ENCODE results near the gene STIM1.
"Not testable (repeated sequence)": the region's sequence is repeated elsewhere in the genome, so short reads cannot be mapped to it uniquely, and the experiment has no call there.

STIM1 gene

DNA sequence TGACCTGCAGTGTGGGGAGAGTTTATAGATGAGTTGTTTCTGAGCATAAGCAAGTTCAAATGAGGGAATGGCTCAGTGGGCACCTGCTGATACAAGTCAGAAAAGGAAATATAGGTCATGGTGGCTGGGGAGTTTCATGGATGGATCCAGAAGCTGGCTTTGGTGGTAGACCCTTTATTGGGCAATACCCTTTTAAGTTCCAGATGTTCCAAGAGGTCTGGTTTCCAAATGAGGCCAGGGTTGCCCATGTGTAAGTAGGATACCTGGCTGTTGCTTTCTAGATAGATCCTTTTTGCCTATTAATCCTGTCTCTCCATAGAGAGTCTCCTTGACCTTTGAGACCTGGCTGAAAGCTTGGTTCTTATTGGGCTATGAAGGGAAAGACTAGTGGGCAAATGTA is 2.2 kb downstream of the STIM1 start:
- peaks cover 23% of the 10 kb centered on the region for H3K4me1 ChIP-seq (ENCODE audit: insufficient read depth, low read length)
- H3K4me3 ChIP-seq (ENCODE audit: low read length), result no peak overlapping the region
- no peaks in the 10 kb centered on the region for H3K9me3 ChIP-seq (ENCODE audit: insufficient read depth, low read depth, low read length)
- no peak overlapping the region for H3K9ac ChIP-seq (ENCODE audit: low read depth, low read length)
- H3K36me3 ChIP-seq (ENCODE audit: insufficient read depth, low read depth, low read length), result no peaks in the 10 kb centered on the region
- no peak overlapping the region for H3K27ac ChIP-seq (ENCODE audit: low read length)
- peaks cover 21% of the 10 kb centered on the region for H3K27me3 ChIP-seq (ENCODE audit: insufficient read depth, low read length)

DNA sequence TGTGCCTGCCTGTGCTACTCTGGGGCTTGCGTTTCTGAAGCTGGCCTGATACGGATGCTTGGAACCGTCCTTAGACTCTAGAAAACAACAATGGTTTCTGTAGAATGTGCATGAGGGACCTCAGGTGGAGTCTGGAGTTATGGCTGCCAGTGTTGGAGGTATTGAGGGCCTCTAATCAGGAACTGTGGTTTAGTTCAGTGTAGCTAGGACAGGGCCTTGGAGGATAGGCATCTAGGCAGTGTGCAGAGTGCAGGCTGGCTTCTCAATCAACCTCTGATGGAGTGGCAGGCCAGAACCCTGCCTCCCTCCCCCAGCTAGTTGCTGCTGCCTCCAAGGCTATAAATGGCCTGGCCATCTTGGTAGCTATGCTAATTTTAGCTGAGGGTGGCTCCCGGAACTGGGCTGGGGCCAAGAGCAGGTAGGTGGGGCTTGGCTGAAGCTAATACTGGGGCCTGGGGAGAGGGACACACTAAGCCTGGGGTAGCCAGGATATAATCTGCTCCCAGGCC is 4.0 kb downstream of the STIM1 start:
- peaks cover 21% of the 10 kb centered on the region for H3K27me3 ChIP-seq (ENCODE audit: insufficient read depth, low read length)
- H3K27ac ChIP-seq (ENCODE audit: low read length), result no peak overlapping the region
- H3K9ac ChIP-seq (ENCODE audit: low read depth, low read length), result no peak overlapping the region
- H3K4me1 ChIP-seq (ENCODE audit: insufficient read depth, low read length), result peaks cover 21% of the 10 kb centered on the region
- no peak overlapping the region for H3K4me3 ChIP-seq (ENCODE audit: low read length)
- H3K36me3 ChIP-seq (ENCODE audit: insufficient read depth, low read depth, low read length), result no peaks in the 10 kb centered on the region
- H3K9me3 ChIP-seq (ENCODE audit: insufficient read depth, low read depth, low read length), result no peaks in the 10 kb centered on the region

DNA sequence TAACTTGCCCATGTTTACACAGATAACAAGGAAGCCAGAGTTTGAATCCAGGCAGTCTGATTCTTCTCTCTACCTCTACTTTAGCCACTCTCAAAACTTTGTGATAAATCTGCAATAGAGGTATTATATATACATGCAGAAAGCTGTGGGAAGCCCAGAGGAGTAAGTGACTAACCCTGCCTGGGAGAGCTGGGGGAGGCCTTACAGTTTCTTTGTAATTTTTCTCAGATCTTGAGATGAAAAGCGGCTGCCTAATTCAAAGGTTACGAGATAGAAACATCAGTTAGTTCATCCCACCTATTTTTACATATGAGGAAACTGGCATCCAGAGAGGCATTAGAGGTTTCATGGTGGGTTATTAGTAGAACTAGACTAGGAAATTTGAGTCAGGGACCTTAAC is 4.9 kb downstream of the STIM1 start:
- Histone ChIP-seq H3K27ac (ENCODE audit: low read length) (no peak overlapping the region), H3K9me3 (ENCODE audit: insufficient read depth, low read depth, low read length) (no peaks in the 10 kb centered on the region), H3K36me3 (ENCODE audit: insufficient read depth, low read depth, low read length) (no peaks in the 10 kb centered on the region), H3K4me3 (ENCODE audit: low read length) (no peak overlapping the region), H3K9ac (ENCODE audit: low read depth, low read length) (no peak overlapping the region), H3K27me3 (ENCODE audit: insufficient read depth, low read length) (peaks cover 21% of the 10 kb centered on the region), H3K4me1 (ENCODE audit: insufficient read depth, low read length) (peaks cover 18% of the 10 kb centered on the region)

DNA sequence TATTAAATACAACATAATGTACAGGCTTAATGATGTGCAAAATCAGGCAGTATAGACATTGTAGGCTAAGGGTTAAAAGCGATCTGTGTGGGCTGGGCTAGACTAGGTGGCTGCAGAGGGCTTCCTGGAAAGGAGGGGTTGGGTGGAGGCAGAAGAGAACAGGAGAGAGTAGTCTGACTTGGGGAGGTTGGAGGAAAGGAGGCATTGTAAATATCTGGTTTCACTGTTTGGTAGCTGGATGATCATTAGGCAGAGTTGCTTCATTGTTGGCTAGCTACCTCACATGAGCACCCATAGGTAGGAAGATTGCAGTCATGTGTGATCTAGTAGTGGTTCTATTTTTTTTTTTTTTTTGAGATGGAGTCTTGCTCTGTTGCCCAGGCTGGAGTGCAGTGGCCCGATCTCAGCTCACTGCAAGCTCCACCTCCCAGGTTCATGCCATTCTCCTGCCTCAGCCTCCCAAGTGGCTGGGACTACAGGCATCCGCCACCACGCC is 5.5 kb downstream of the STIM1 start:
- H3K27me3 ChIP-seq (ENCODE audit: insufficient read depth, low read length), result peaks cover 19% of the 10 kb centered on the region
- H3K4me1 ChIP-seq (ENCODE audit: insufficient read depth, low read length), result peaks cover 18% of the 10 kb centered on the region
- not testable (repeated sequence) for H3K4me3 ChIP-seq (ENCODE audit: low read length); H3K9ac ChIP-seq (ENCODE audit: low read depth, low read length); H3K36me3 ChIP-seq (ENCODE audit: insufficient read depth, low read depth, low read length); H3K27ac ChIP-seq (ENCODE audit: low read length); H3K9me3 ChIP-seq (ENCODE audit: insufficient read depth, low read depth, low read length)

DNA sequence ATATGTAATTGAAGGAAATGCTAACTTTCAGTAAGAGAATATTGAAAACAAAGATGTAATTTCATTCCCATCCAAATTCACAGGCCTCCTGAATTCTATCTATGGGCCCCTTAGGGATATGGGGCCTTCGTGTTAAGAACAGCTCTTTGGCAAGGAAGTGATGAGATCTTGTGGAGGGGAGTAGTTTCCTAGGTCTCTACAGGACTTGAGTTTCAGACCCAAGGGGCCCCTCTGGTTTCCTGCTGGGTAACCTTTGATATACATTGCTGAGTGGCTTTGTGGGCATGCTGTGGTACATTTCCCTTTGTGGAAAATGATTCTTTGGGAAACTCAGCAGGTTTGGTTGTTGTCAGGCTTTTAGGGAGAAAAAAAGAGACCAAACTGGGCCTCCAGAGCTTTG is 6.2 kb downstream of the STIM1 start:
- Histone ChIP-seq H3K9ac (ENCODE audit: low read depth, low read length) (no peak overlapping the region), H3K27ac (ENCODE audit: low read length) (no peak overlapping the region), H3K36me3 (ENCODE audit: insufficient read depth, low read depth, low read length) (no peaks in the 10 kb centered on the region), H3K4me1 (ENCODE audit: insufficient read depth, low read length) (peaks cover 13% of the 10 kb centered on the region), H3K9me3 (ENCODE audit: insufficient read depth, low read depth, low read length) (no peaks in the 10 kb centered on the region), H3K27me3 (ENCODE audit: insufficient read depth, low read length) (peaks cover 11% of the 10 kb centered on the region), H3K4me3 (ENCODE audit: low read length) (no peak overlapping the region)

DNA sequence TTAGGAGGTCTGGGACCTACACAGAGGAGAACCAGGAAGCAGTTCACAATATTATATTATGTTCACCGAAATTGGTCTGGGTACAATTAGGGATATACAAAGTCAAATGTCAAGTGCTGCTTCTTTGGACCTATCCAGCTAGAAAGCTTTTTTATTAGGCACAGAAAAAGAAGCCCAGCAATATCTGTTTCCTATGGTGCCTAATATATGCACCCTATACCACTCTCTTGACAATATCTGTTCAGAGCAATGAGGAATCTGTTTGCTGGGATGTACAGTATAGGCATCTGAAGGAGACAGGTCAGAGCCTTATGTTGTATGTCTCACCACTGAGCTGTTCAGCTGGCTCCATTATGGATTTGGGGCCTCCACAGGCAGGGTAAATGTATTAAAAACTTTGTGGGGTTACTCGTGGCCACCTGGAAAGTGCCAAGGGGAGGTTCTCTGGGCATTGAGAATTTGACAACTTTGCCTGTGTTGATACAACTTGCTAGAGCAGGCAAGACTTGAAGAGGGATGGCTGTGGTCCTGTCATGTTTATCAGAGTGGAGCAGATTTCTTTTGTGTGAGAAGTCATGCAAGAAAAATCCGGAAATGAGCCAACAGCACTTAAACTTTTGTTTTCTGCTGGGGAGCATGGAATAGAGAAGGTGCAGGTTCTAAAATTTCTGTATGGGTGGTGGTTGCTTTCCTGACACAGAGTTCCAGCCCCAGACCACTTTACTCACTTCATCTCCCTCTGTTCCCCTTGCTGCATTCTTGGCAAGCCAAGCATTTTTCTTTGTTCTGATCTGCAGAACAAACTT is 10.1 kb downstream of the STIM1 start:
- Histone ChIP-seq H3K4me1 (ENCODE audit: insufficient read depth, low read length) (peaks cover 6% of the 10 kb centered on the region), H3K9ac (ENCODE audit: low read depth, low read length) (no peak overlapping the region), H3K36me3 (ENCODE audit: insufficient read depth, low read depth, low read length) (no peaks in the 10 kb centered on the region), H3K27ac (ENCODE audit: low read length) (no peak overlapping the region), H3K9me3 (ENCODE audit: insufficient read depth, low read depth, low read length) (no peaks in the 10 kb centered on the region), H3K4me3 (ENCODE audit: low read length) (no peak overlapping the region), H3K27me3 (ENCODE audit: insufficient read depth, low read length) (no peaks in the 10 kb centered on the region)

DNA sequence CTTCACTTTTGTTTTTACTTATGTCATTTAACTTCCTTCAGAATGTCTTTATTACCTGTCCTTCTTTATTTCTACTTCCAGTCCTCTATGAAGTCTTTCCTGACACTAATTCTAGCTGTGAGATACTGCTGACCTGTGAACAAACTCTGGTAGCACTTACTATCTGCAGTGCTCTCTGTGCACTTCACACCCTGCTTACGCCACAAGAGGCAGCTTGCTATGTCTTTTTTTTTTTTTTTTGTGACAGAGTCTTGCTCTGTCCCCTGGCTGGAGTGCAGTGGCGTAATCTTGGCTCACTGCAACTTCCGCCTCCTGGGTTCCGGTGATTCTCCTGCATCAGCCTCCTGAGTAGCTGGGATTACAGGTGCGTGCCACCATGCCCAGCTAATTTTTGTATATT is 10.7 kb downstream of the STIM1 start:
- H3K9me3 ChIP-seq (ENCODE audit: insufficient read depth, low read depth, low read length), result no peaks in the 10 kb centered on the region
- no peak overlapping the region for H3K4me3 ChIP-seq (ENCODE audit: low read length)
- no peak overlapping the region for H3K27ac ChIP-seq (ENCODE audit: low read length)
- peaks cover 6% of the 10 kb centered on the region for H3K4me1 ChIP-seq (ENCODE audit: insufficient read depth, low read length)
- no peak overlapping the region for H3K9ac ChIP-seq (ENCODE audit: low read depth, low read length)
- H3K27me3 ChIP-seq (ENCODE audit: insufficient read depth, low read length), result no peaks in the 10 kb centered on the region
- no peaks in the 10 kb centered on the region for H3K36me3 ChIP-seq (ENCODE audit: insufficient read depth, low read depth, low read length)

DNA sequence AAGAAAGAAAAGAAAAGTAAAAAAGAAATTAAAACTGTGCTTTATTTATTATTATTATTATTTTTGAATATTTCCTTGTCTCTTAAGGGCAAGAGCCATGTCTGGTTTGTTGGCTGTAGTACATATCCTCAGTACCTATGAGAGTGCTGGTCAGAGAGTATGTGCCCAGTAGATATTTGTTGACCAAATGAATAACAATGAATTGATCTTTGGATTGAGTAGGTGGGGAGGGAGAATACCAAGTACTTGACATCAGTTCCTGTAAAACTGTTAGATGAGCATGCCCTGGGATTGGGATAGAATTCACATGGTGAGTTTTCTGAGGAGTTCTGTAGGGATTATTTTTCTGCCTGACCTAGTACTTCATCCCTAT is 11.4 kb downstream of the STIM1 start:
- Histone ChIP-seq H3K4me1 (ENCODE audit: insufficient read depth, low read length) (peaks cover 5% of the 10 kb centered on the region), H3K9ac (ENCODE audit: low read depth, low read length) (no peak overlapping the region), H3K27ac (ENCODE audit: low read length) (no peak overlapping the region)

DNA sequence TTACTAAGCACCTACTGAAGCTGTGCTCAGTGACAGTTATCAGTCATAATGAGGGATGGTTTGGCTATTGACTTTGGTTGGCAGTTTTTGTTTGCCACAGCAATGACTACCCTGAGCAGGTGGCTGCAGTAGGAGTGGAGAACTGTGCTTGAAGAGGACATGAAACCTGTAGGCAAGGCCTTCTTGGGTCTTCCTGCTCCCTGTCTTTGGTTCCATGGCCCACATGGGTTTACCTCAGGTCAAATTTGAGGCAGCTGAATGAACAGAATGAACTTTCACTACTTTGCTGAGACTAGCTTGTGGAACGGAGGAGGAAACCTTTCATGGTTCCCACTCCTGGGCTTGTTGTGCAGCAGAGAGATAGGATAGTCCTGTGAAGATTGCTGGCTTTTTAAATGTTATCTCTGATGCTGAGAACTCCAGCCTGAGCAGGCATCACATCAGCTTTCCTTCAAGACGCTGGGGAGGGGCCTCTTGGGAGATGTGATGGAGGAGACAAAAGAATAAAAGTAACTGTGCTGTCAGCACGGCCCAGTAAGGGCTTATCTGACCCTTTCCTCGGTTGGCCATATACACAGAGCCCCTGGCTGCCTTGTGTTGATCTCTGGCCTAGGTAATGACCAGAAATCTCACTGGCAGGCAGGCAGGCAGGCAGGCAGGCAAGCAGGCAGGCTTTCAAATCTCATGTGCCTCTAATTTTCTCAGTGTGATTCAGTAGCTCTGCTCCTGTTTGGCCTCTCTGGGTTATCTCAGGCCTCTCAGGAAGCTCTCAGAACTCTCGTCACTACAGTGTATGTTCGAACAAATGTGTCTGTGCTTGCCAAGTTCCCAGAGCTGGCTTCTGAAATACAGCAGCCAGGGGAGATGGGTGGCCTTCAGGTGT is 12.0 kb downstream of the STIM1 start:
- Histone ChIP-seq H3K4me3 (ENCODE audit: low read length) (no peak overlapping the region), H3K4me1 (ENCODE audit: insufficient read depth, low read length) (no peaks in the 10 kb centered on the region; the same call in none of the 2 replicates), H3K27me3 (ENCODE audit: insufficient read depth, low read length) (no peaks in the 10 kb centered on the region), H3K36me3 (ENCODE audit: insufficient read depth, low read depth, low read length) (no peaks in the 10 kb centered on the region), H3K9ac (ENCODE audit: low read depth, low read length) (no peak overlapping the region), H3K9me3 (ENCODE audit: insufficient read depth, low read depth, low read length) (no peaks in the 10 kb centered on the region), H3K27ac (ENCODE audit: low read length) (no peak overlapping the region)

More for the DNA sequence above, 11.4 kb downstream of the STIM1 start:
- H3K27me3 ChIP-seq (ENCODE audit: insufficient read depth, low read length), result no peaks in the 10 kb centered on the region
- no peaks in the 10 kb centered on the region for H3K9me3 ChIP-seq (ENCODE audit: insufficient read depth, low read depth, low read length)
- no peak overlapping the region for H3K4me3 ChIP-seq (ENCODE audit: low read length)
- no peaks in the 10 kb centered on the region for H3K36me3 ChIP-seq (ENCODE audit: insufficient read depth, low read depth, low read length)

DNA sequence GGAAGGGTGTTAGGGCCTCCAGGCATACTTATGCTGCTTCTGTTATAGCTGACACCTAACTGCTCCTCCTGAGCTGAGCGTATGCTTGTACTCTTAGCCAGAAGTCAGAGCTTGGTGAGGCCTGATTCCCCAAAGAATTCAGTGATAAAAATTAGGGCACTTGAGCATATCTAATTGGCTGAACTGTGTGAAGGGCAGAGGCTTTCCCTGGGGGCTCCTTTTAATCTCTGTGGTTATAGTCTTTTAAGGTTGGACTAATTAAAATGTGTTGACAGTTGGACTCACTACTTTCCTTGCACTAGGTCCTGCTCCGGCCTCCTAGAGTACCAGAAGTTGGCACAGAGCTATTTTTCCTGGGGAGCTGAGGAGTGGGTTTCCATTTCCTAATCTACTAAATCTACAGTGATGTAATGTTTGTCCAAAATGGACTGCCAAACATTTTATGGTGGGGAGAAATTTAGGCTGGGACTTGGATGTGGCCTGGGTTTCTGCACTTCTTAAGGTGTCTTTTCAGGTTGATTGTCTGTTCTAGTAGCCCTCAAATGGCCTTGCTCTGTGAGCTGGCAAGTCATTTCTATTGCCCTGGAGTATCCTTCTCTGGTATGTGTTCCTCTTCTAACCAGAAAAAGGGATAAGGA is 18.4 kb downstream of the STIM1 start:
- H3K9me3 ChIP-seq (ENCODE audit: insufficient read depth, low read depth, low read length), result no peaks in the 10 kb centered on the region
- no peaks in the 10 kb centered on the region for H3K36me3 ChIP-seq (ENCODE audit: insufficient read depth, low read depth, low read length)
- H3K4me1 ChIP-seq (ENCODE audit: insufficient read depth, low read length), result peaks cover 10% of the 10 kb centered on the region
- H3K27ac ChIP-seq (ENCODE audit: low read length), result no peak overlapping the region
- H3K27me3 ChIP-seq (ENCODE audit: insufficient read depth, low read length), result no peaks in the 10 kb centered on the region
- no peak overlapping the region for H3K4me3 ChIP-seq (ENCODE audit: low read length)
- no peak overlapping the region for H3K9ac ChIP-seq (ENCODE audit: low read depth, low read length)

DNA sequence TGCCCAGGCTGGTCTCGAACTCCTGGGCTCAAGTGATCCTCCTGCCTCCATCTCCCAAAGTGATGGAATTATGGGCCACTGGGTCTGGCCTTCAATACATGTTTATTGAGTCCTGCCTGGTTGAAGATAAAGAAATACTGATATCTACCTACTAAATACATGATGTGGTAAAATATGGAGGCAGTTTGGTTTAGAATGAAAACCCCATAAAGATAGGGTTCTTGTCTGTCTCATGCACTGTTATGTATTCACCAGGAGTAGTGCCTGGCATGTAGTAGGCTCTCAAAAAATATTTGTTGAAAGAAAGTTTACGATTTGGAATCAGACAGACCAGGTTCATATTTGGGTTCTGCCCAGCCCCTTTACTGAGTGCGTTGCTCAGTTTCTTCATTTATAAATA is 21.1 kb downstream of the STIM1 start:
- no peak overlapping the region for H3K4me3 ChIP-seq (ENCODE audit: low read length)
- no peaks in the 10 kb centered on the region for H3K9me3 ChIP-seq (ENCODE audit: insufficient read depth, low read depth, low read length)
- peaks cover 10% of the 10 kb centered on the region for H3K4me1 ChIP-seq (ENCODE audit: insufficient read depth, low read length)
- no peaks in the 10 kb centered on the region for H3K27me3 ChIP-seq (ENCODE audit: insufficient read depth, low read length)
- no peak overlapping the region for H3K9ac ChIP-seq (ENCODE audit: low read depth, low read length)
- no peaks in the 10 kb centered on the region for H3K36me3 ChIP-seq (ENCODE audit: insufficient read depth, low read depth, low read length)
- H3K27ac ChIP-seq (ENCODE audit: low read length), result no peak overlapping the region

Data from iPS-20b (cell line).